IPS-18a (cell line): ENCODE measurements around the gene RYR2.

ENCODE experiments used
- H3K27ac ChIP-seq: one replicate; pipeline ENCODE4 v1.5.1; 2013; ENCODE audit warnings: low read length
- H3K27me3 ChIP-seq: one replicate; pipeline ENCODE4 v1.6.1; 2013; ENCODE audit warnings: mild to moderate bottlenecking, low read length; ENCODE audit not compliant: control insufficient read depth, insufficient read depth
- H3K36me3 ChIP-seq: one replicate; pipeline ENCODE4 v1.6.1; 2013; ENCODE audit warnings: low read depth, low read length; ENCODE audit not compliant: control insufficient read depth
- H3K4me1 ChIP-seq: one replicate; pipeline ENCODE4 v1.6.1; 2013; ENCODE audit warnings: low read depth, low read length; ENCODE audit not compliant: control insufficient read depth
- H3K4me3 ChIP-seq: one replicate; pipeline ENCODE4 v1.5.1; 2013; ENCODE audit warnings: low read length
- H3K9ac ChIP-seq: one replicate; pipeline ENCODE4 v1.6.1; 2013; ENCODE audit warnings: mild to moderate bottlenecking, low read length, moderate library complexity
- H3K9me3 ChIP-seq: one replicate; pipeline ENCODE4 v1.6.1; 2013; ENCODE audit warnings: low read depth, low read length; ENCODE audit not compliant: control insufficient read depth

RYR2 gene

GRCh38 chr1:237011432-237011831, 30.6 kb upstream of the RYR2 start:
- no peak overlapping the region for H3K4me3 ChIP-seq
- H3K36me3 ChIP-seq: no peaks in the 10 kb centered on the region
- no peak overlapping the region for H3K27ac ChIP-seq
- no peak overlapping the region for H3K9ac ChIP-seq
- no peaks in the 10 kb centered on the region for H3K27me3 ChIP-seq
- H3K4me1 ChIP-seq: peaks cover 21% of the 10 kb centered on the region
- no peaks in the 10 kb centered on the region for H3K9me3 ChIP-seq

GRCh38 chr1:237012361-237012760, 29.6 kb upstream of the RYR2 start:
- H3K27ac ChIP-seq: no peak overlapping the region
- H3K9me3 ChIP-seq: no peaks in the 10 kb centered on the region
- peaks cover 29% of the 10 kb centered on the region for H3K4me1 ChIP-seq
- no peak overlapping the region for H3K9ac ChIP-seq
- H3K36me3 ChIP-seq: no peaks in the 10 kb centered on the region
- H3K4me3 ChIP-seq: no peak overlapping the region
- no peaks in the 10 kb centered on the region for H3K27me3 ChIP-seq

GRCh38 chr1:237012788-237013383, 29.1 kb upstream of the RYR2 start:
- Histone ChIP-seq H3K4me1 (peaks cover 34% of the 10 kb centered on the region), H3K9ac (no peak overlapping the region)

GRCh38 chr1:237013608-237014007, 28.4 kb upstream of the RYR2 start:
- Histone ChIP-seq H3K36me3 (no peaks in the 10 kb centered on the region), H3K9ac (no peak overlapping the region), H3K27me3 (no peaks in the 10 kb centered on the region), H3K4me3 (no peak overlapping the region), H3K9me3 (no peaks in the 10 kb centered on the region), H3K4me1 (peaks cover 37% of the 10 kb centered on the region), H3K27ac (no peak overlapping the region)

More at GRCh38 chr1:237012788-237013383, 29.1 kb upstream of the RYR2 start:
- Histone ChIP-seq H3K4me3 (no peak overlapping the region), H3K9me3 (no peaks in the 10 kb centered on the region), H3K36me3 (no peaks in the 10 kb centered on the region), H3K27me3 (no peaks in the 10 kb centered on the region), H3K27ac (no peak overlapping the region)

- Histone ChIP-seq H3K36me3 (no peaks in the 10 kb centered on the region), H3K4me3 (peak overlapping the region; percentile 29), H3K9ac (peak overlapping the region; percentile 38), H3K27me3 (no peaks in the 10 kb centered on the region), H3K4me1 (peaks cover 23% of the 10 kb centered on the region), H3K27ac (peak overlapping the region; percentile 58), H3K9me3 (no peaks in the 10 kb centered on the region)
These were observed 25.4 kb upstream of the RYR2 start for GRCh38 chr1:237016626-237017025.

GRCh38 chr1:237018896-237019295, 23.1 kb upstream of the RYR2 start:
- Histone ChIP-seq H3K4me1 (peaks cover 23% of the 10 kb centered on the region), H3K9me3 (no peaks in the 10 kb centered on the region), H3K27me3 (no peaks in the 10 kb centered on the region), H3K27ac (no peak overlapping the region), H3K36me3 (no peaks in the 10 kb centered on the region), H3K4me3 (no peak overlapping the region), H3K9ac (no peak overlapping the region)

- Histone ChIP-seq H3K9ac (no peak overlapping the region), H3K27ac (no peak overlapping the region), H3K9me3 (no peaks in the 10 kb centered on the region), H3K4me3 (no peak overlapping the region), H3K27me3 (no peaks in the 10 kb centered on the region), H3K36me3 (no peaks in the 10 kb centered on the region), H3K4me1 (peaks cover 4% of the 10 kb centered on the region)
These were observed 16.5 kb upstream of the RYR2 start for GRCh38 chr1:237025358-237026074.

GRCh38 chr1:237029240-237029639, 12.7 kb upstream of the RYR2 start:
- Histone ChIP-seq H3K27ac (no peak overlapping the region), H3K27me3 (no peaks in the 10 kb centered on the region), H3K36me3 (no peaks in the 10 kb centered on the region), H3K9me3 (no peaks in the 10 kb centered on the region), H3K4me1 (peaks cover 18% of the 10 kb centered on the region), H3K4me3 (no peak overlapping the region), H3K9ac (no peak overlapping the region)

GRCh38 chr1:237029850-237030535, 12.0 kb upstream of the RYR2 start:
- Histone ChIP-seq H3K27me3 (no peaks in the 10 kb centered on the region), H3K4me1 (peaks cover 18% of the 10 kb centered on the region), H3K4me3 (no peak overlapping the region), H3K9me3 (no peaks in the 10 kb centered on the region), H3K27ac (no peak overlapping the region), H3K36me3 (no peaks in the 10 kb centered on the region), H3K9ac (no peak overlapping the region)

- Histone ChIP-seq H3K27ac (no peak overlapping the region), H3K27me3 (no peaks in the 10 kb centered on the region), H3K9me3 (no peaks in the 10 kb centered on the region), H3K36me3 (no peaks in the 10 kb centered on the region), H3K9ac (no peak overlapping the region), H3K4me3 (no peak overlapping the region), H3K4me1 (peaks cover 18% of the 10 kb centered on the region)
These were observed 10.5 kb upstream of the RYR2 start for GRCh38 chr1:237031480-237031879.

- H3K36me3 ChIP-seq: no peaks in the 10 kb centered on the region
- no peak overlapping the region for H3K27ac ChIP-seq
- H3K4me1 ChIP-seq: peaks cover 18% of the 10 kb centered on the region
- H3K4me3 ChIP-seq: no peak overlapping the region
- H3K9ac ChIP-seq: no peak overlapping the region
- no peaks in the 10 kb centered on the region for H3K9me3 ChIP-seq
- H3K27me3 ChIP-seq: no peaks in the 10 kb centered on the region
These were observed 10.0 kb upstream of the RYR2 start for GRCh38 chr1:237032029-237032428.
